NCI-H1417 (cell line): ENCODE measurements around the gene ZNF497.
"Not testable (repeated sequence)": the region's sequence is repeated elsewhere in the genome, so short reads cannot be mapped to it uniquely, and the experiment has no call there.

Experiments used
- DNase-seq, 3 experiments: peaks; one replicate each; lab custom pipeline; 2025; lab: John Stamatoyannopoulos, UW

ZNF497 gene

DNA sequence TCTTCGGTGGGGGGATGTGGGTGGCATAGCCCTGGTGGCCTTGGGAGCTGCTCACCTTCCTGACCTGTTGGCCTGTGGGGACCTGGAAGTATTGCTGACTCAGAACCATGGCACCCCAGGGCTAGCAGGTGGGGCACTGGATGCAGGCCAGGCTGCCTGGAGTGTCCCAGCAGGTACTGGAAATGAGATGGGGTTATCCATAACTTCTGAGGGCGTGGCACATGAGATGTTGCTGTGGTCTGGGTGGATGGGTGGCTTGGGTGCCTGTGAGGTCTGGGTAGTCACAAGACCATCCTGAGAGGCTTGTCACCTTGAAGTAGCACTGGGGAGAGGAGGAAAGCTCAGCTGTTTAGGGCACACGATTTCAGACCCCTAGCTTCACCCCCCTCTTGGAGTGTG lies 32.3 kb upstream of the ZNF497 start:
- no peak for DNase-seq

GRCh38 chr19:58393725-58394033 lies 31.1 kb upstream of the ZNF497 start:
- DNase-seq, result no peak

DNA sequence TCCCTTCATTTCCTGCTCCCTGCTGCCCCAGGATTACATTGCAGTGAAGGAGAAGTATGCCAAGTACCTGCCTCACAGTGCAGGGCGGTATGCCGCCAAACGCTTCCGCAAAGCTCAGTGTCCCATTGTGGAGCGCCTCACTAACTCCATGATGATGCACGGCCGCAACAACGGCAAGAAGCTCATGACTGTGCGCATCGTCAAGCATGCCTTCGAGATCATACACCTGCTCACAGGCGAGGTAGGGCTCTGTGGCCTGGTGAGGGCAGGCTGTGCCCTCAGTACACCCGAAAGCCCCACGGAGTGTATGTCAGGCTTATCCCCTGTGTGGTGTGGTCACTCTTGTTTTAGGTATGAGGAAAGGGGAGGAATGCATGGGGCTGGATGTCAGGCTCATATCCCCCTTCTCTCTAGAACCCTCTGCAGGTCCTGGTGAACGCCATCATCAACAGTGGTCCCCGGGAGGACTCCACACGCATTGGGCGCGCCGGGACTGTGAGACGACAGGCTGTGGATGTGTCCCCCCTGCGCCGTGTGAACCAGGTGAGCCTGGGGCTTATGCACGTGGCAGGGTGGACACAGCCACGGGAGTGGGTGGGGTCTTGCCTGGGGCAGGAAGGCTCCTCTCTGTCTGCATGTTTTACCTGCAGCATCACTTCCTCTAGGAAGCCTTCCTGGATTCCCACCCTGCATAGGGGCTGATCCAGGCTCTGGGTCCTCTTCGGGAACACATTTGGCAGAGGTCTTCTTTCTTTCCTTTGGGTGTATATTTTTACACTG lies 30.6 kb upstream of the ZNF497 start:
- peak in 1 of 3 experiments; percentile 29 for DNase-seq

DNA sequence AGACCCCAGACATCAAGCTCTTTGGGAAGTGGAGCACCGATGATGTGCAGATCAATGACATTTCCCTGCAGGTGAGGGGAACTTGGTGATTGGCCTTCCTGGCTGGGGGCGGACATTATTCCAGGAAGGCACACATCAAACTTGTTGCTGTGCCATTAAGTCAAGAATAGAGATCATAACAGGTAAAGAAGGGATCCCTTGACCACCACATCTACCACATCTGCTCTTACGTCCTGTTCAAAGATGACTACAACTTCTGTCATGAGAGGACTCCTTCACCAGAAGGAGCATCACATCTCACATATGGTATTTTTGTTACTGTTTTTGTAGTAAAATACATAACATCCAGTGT lies 25.6 kb upstream of the ZNF497 start:
- DNase-seq, result no peak

GRCh38 chr19:58387338-58388174 lies 25.0 kb upstream of the ZNF497 start:
- DNase-seq, result no peak

GRCh38 chr19:58386576-58387337 lies 24.2 kb upstream of the ZNF497 start, which contains the start of gene RPS5:
Gene RPS5, plus strand, starts transcription at chr19:58387269. Its CDS starts 869 bp downstream, at chr19:58388138.
- DNase-seq, result peak; percentile 92 to 98 (median 98)

- peak in 2 of 3 experiments; percentile 38 to 53 for DNase-seq
These were observed 23.5 kb upstream of the ZNF497 start for GRCh38 chr19:58385891-58386575.

- no peak for DNase-seq
These were observed 22.9 kb upstream of the ZNF497 start for GRCh38 chr19:58385313-58385890.

DNA sequence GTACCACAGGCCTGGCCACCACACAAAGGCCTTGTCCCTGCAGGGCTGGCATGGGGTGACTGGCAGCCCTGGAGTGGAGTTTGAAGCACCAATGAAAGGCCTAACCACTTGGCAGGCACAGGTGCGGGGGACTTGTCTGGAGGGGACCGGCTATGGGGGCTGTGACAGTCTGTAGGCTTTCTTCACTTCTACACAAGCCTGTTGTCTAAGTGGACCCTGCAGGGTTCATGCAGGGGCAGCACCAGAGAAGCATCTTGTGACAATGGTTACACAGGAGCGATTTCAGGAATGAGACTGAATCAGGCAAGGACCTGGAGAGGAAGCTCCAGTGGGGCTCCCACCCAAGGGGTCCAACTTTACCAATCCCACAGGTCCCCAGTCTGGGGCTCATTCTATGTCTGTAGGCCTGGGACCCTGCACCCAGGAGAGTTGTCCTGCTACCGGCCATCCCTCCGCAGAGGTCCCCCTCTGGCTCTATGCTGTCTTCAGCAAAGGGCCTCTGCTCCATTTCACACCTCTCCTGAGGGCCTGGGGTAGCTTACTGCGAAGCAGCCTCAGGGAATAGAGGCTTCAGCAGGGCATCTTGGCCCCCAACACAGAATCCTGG lies 20.5 kb upstream of the ZNF497 start:
- no peak for DNase-seq

DNA sequence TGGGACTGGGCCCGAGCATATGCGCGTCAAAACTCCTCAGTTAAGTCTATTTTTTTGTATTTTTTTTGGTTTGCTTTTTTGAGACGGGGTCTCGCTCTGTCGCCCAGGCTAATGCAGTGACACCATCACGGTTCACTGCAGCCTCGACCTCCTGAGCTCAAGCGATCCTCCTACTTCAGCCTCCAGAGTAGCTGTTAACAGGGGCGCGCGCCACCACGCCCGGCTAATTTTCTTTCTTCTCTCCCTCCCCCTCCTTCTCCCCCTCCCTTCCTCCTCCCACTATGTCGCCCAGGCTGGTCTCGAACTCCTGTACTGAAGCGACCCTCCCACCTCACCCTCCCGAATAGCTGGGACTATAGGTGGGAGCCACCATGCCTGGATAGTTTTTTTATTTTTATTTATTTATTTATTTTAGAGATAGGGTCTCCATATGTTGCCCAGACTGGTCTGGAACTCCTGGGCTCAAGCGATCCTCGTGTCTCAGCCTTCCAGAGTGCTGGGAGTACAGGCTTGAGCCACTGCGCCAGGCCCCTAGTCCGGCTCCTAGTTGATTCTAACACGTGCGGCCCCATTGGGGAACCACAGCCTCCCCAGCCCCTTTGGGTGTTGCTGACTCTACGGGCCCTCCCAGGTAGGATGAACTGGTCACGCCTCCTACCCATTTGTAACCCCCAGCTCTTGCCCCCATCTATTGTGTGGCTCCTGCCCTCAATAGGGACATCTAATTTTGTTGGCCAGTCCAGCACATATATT lies 19.1 kb upstream of the ZNF497 start:
- no peak for DNase-seq

- peak; percentile 98 to 100 (median 100) for DNase-seq
These were observed 18.3 kb upstream of the ZNF497 start, which contains the start of gene ZNF837 for GRCh38 chr19:58380662-58381459. Gene ZNF837, minus strand, starts transcription at chr19:58381030. Its CDS starts 11,698 bp downstream, at chr19:58369332.

DNA sequence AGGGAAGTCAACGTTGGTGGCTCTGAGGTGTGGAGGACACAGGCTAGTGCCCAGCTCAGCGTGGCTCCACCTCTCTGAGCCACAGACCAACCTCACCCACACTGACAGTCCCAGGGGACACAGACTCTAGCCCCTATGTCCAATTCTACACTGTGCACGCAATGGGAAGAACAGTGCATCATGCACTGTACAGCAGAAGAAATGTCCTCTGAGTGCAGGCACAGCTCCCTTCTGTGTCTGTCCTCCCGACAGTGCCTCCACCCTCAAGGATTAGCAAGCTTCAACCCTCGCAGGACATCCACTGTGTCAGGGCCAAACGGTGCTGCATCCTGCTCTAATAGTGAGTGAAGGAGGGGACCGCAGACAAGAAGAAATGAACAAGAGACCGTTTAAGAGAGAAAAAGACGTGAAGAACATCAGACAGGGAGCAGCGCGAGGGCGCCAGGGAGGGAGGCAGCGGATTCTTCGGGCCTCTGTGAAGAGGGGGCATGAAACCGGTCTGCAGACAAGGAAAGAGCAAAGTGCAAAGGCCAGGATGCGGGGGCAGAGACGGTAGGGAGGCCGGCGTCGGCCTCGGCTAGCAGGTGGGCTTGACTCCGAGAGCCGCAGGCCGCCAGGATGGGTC lies 17.6 kb upstream of the ZNF497 start:
- no peak for DNase-seq

- DNase-seq, result no peak
These were observed 16.7 kb upstream of the ZNF497 start for GRCh38 chr19:58379246-58379645.

GRCh38 chr19:58376724-58377123 lies 14.2 kb upstream of the ZNF497 start:
- DNase-seq, result not testable (repeated sequence)

DNA sequence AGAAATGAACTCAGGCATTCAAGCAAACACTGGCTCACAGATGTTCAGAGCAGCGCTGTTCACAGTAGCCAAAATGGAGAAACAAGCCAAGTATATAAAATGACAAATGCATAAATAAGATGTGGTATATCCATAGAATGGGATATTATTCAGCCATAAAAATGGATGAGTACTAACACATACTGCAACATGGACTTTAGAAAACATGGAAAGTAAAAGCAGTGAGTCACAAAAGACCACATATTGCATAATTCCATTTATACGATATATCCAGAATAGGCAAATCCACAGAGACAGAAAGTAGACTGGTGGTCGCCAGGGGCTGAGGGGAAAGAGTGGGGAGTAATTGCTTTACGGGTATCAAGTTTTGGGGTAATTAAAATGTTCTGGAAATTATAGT lies 11.6 kb upstream of the ZNF497 start:
- DNase-seq, result no peak

DNA sequence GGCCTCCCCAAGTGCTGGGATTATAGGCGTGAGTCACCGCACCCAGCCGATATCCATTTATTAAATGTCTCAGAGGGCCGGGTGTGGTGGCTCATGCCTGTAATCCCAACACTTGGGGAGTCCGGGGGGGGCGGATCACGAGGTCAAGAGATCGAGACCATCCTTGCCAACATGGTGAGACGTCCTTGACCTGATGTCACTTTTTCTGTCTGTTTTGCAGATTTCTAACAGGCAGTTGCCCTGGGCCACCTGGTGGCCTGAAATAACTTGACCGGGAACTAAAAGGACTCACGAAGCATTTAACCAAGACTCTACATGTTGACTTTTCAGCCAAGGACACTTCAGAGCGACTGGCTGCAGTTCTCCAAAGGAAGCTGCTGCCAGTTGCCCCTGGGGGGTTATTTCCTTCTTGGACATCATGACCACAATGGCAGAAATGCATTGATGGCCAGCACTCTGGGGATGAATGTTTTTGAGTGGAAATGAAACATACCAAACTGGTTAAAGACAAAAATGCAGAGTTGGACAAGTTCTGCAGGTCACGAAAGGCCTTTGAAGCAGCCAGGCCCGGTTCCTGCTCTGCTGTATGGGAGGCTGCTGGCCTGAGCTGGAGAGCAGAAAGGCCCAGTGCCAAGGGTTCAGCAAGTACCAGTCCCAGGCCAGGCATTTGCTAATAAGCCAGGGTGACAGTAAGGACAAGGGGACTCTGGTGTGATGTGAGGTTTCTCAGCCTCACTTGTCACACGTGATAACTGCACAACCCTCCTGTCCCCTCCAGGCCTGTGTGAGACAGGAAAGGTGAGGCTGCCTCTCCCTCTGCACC lies 10.0 kb upstream of the ZNF497 start:
- DNase-seq, result no peak

DNA sequence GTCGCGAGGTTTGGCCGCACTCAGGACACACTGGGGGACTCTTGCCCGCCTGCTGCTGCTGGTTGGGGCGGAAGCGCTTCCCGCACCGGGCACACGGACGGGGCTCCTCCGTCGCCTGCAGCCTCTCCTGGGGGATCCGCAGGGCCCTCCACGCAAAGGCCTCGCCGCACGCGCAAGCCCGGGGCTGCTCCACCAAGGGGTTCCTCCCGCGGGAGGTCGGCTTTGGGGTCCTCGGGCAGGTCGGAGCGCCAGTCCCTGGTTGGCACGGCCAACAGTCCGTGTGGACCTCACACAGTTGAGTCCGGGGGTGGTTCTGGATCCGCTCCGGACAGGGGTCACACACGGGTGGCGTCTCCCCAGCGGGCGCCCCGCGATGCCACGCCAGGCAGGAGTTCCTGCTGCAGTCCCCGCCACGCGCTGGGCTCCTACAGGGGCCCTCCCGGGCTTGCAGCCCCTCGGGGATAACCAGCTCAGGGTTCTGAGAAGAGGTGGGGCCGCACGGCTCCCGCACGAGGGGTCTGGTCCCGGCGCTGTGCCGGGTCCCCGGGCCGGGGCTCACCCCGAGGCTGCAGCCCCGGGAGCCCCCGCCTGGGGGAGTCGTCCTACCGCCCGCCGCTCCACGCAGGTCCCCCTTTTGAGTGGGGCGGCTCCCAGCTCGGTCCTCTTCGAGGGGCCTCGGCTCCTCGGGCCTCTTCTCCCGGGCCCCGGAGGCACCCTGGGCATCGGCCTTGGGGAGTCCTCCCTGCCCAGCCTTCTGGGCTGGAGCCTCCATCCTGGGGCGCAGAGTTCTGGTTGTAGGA lies 6.2 kb upstream of the ZNF497 start:
- no peak for DNase-seq
